GM21367 (cell line): Measurements from ENCODE around the gene CD1E.
"Not testable (repeated sequence)": the region's sequence is repeated elsewhere in the genome, so short reads cannot be mapped to it uniquely, and the experiment has no call there.

ENCODE experiments used
- ATAC-seq: cut with Tn5 transposase; IDR thresholded peaks from one replicate; pipeline ENCODE4 v1.9.1; 2021; ENCODE audit not compliant: unreplicated experiment

Gene CD1E

GRCh38 chr1:158353303-158354075, at the start of gene CD1E:
Gene CD1E, plus strand, starts transcription at chr1:158353894. Its CDS starts 95 bp downstream, at chr1:158353989.
- ATAC-seq: no peak

DNA sequence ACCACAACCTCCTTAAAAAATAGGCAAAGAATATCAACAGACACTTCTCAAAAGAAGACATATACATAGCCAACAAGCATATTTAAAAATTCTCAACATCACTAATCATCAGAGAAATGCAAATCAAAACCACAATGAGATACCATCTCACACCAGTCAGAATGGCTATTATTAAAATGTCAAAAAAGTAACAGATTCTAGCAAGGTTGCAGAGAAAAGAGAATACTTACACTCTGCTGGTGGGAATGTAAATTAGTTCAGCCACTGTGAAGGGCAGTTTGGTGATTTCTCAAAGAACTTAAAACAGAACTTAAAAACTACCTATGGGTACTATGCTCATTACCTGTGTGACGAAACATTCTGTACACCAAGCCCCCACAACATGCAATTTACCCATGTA, 43.1 kb upstream of the CD1E start:
- ATAC-seq: no peak

DNA sequence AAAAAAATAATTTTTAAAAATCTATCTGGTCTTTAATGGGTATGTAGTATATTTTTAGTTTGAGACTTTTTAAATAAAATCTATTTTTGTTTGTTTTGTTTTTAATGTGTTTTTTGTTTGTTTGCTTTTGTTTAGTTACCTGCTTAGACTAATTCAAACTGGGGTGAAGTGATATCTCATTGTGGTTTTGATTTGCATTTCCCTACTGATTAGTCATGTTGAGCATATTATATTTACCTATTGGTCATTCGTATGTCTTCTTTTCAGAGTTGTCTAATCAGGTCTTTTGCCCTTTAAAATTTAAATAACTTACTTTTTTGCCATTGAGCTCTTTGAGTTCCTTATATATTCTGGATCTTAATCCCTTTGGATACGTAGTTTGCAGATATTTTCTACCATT, 42.6 kb upstream of the CD1E start:
- no peak for ATAC-seq

GRCh38 chr1:158323866-158324265, 29.8 kb upstream of the CD1E start:
- ATAC-seq: no peak

- no peak for ATAC-seq
Measured at GRCh38 chr1:158324395-158324794, 29.3 kb upstream of the CD1E start.

DNA sequence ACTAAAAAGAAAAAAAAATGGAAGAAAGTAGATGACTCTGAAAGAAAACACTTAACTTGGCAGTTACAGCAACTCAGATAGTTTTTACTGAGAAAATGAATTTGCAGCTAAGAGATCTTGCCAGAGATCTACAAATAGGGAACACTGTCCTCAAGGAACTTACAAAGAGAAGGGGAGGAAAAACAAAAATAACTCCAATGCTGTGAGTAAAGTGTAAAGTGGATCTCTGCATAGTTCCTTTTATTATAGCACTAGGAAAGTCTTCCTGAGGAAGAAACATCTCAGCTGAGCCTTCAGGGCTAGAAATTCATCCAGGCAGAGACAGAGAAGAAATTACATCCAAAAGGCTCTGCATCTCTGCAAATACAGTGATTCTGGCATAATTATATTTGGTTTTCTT, 26.2 kb upstream of the CD1E start:
- ATAC-seq: no peak

- ATAC-seq: no peak
Measured at GRCh38 chr1:158328426-158328825, 25.3 kb upstream of the CD1E start.

DNA sequence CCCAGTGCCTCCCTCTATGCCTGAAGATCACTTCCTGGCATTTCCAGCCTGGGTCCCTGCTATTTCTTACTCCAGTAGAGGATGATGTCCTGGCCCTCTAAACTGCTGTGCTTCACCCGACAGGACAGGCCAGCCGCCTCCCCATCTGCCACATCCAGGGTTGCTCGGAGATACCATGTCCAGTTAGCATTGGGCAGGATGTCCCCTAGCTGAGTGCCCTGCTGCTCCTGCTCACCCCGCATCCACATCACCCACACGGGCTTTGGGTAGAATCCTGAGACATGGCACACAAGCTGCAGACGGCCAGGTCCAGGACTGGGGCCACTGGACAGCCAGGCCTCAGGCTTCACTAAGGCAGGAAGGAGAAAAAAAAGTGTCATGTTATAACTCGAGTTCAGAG, 24.4 kb upstream of the CD1E start:
- ATAC-seq: no peak

- no peak for ATAC-seq
Measured at GRCh38 chr1:158329733-158330132, 24.0 kb upstream of the CD1E start.

GRCh38 chr1:158330391-158331105, 23.1 kb upstream of the CD1E start:
- ATAC-seq: no peak

GRCh38 chr1:158331106-158331425, 22.6 kb upstream of the CD1E start:
- no peak for ATAC-seq

DNA sequence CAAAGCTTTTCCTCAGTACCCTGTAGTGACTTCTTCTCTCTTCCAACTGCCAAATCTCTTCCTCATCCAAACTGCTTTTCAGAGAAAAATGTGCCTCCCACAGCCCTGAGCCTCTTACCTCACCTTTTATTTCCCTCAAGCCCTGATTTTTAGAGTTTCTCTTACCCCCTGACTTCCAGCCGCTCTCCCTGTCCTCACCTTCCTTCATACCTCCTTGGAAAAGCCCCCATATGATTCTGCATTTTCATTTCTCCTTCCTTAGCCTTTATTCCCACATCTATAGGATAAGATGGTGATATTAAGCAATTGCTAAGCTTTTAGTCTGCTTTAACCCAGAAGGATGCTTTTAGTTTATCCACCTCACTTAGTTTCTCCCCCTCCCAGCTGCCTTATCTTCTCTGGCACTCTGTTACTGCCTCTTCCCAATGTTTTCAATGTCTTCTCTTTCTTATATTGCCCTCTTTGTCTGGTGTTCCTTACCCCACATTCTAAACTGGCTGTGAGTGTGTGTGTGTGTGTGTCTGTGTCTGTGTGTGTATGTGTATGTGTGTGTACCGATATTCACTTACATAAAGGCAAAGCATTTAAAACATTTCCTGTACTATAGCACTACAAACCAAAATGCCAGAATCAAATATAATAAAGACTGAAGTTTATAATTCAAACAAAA, 22.1 kb upstream of the CD1E start, which contains the start of gene CD1B:
Gene CD1B, minus strand, starts transcription at position 51 of the 670 bp plus-strand sequence. CDS start 108 bp downstream, outside the sequence.
- ATAC-seq: no peak

- no peak for ATAC-seq
Measured at GRCh38 chr1:158333405-158334155, 20.1 kb upstream of the CD1E start.

DNA sequence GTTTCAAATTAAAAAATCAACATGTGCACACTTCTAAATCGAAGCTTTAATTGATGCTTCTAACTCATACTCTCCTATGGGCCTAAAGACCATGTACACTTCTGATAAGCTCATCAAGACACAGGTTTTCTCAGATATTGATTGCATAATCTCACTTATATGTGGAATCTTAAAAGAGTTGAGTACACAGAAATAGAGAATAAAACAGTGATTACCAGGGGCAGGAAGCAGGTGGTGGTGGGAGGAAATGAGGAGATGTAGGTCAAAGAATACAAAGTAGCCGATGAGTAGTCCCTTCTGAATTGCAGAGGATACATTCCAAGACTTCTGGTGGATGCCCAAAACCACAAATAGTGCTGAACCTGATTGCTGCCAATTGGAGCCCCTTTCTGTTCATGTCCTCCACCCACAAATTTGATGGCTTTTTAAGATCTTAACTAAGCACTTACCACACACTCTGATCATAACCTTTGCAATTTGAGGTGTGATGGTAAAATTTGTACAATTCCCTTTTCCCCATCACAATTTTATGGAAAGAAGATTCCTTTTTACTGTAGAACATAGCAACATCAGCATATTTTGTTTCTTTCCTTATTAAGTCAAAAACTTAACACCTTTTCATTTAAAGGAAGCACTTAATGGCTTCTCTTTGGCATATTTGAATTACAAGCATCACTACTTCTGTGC, 19.0 kb upstream of the CD1E start:
- ATAC-seq: no peak

- no peak for ATAC-seq
Measured at GRCh38 chr1:158335213-158335532, 18.5 kb upstream of the CD1E start.

DNA sequence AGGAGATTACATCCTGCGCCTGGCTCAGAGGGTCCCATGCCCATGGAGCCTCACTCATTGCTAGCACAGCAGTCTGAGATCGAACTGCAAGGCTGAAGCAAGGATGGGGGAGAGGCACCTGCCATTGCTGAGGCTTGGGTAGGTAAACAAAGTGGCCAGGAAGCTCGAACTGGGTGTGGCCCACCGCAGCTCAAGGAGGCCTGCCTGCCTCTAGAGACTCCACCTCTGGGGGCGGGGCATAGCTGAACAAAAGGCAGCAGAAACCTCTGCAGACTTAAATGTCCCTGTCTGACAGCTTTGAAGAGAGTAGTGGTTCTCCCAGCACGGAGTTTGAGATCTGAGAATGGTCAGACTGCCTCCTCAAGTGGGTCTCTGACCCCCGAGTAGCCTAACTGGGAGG, 17.3 kb upstream of the CD1E start:
- not testable (repeated sequence) for ATAC-seq

GRCh38 chr1:158348946-158349345, 4.7 kb upstream of the CD1E start:
- not testable (repeated sequence) for ATAC-seq

- ATAC-seq: no peak
Measured at GRCh38 chr1:158354255-158354654, 561 bp downstream of the CD1E start.

DNA sequence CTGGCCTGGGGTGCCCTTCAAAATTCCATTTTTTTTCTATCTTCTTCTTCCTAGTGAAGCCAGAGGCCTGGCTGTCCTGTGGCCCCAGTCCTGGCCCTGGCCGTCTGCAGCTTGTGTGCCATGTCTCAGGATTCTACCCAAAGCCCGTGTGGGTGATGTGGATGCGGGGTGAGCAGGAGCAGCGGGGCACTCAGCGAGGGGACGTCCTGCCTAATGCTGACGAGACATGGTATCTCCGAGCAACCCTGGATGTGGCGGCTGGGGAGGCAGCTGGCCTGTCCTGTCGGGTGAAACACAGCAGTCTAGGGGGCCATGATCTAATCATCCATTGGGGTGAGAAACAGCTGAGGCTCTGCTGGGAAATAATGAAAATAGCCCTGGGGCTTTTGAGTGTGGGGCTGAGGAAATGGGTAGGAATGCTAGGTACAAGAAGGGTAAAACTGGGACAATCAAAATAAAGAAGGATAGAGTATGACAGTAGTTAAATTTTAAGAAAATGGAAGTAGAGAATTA, 2.1 kb downstream of the CD1E start:
- no peak for ATAC-seq

DNA sequence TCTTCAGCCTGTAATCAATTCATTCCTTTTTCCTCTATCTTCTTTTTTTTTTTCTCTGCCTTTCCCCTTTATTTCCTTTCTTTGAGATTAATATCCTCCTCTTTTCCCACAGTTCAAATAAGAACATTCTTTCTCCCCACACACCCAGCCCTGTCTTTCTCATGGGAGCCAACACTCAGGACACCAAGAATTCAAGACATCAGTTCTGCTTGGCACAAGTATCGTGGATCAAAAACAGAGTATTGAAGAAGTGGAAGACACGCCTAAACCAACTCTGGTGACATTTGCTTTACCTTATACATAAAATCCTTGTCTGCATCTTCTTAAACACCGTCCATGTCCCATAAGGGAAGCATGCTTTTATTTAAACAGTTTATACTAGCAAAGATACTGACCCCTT, 2.9 kb downstream of the CD1E start:
- ATAC-seq: no peak

GRCh38 chr1:158357441-158357840, 3.7 kb downstream of the CD1E start:
- ATAC-seq: no peak
